CD4-positive, alpha-beta T cell treated with Interleukin-15 for 4 hours (primary cell): ENCODE data around the gene BACH1.

Experiments used
- DNase-seq: peaks from one replicate; pipeline ENCODE4 v3.0.0-alpha.2; 2020; ENCODE audit warnings: low spot score

The BACH1 gene

GRCh38 chr21:29315131-29315749, 16.5 kb downstream of the BACH1 start:
- DNase-seq: no peak

- DNase-seq: no peak
Observed at GRCh38 chr21:29316029-29316742, 17.5 kb downstream of the BACH1 start.

GRCh38 chr21:29316806-29317205, 18.1 kb downstream of the BACH1 start:
- no peak for DNase-seq

- no peak for DNase-seq
Observed at GRCh38 chr21:29318354-29318753, 19.6 kb downstream of the BACH1 start.

- no peak for DNase-seq
Observed at GRCh38 chr21:29320031-29320430, 21.3 kb downstream of the BACH1 start.

- DNase-seq: no peak
Observed at GRCh38 chr21:29321217-29321616, 22.5 kb downstream of the BACH1 start.

GRCh38 chr21:29321932-29322928, 23.5 kb downstream of the BACH1 start:
- DNase-seq: no peak

- no peak for DNase-seq
Observed at GRCh38 chr21:29323189-29323588, 24.5 kb downstream of the BACH1 start.

GRCh38 chr21:29326914-29327554, 28.3 kb downstream of the BACH1 start:
- DNase-seq: no peak

- no peak for DNase-seq
Observed at GRCh38 chr21:29329406-29329805, 30.7 kb downstream of the BACH1 start.

GRCh38 chr21:29330797-29331196, 32.1 kb downstream of the BACH1 start:
- no peak for DNase-seq

GRCh38 chr21:29332461-29333362, 34.0 kb downstream of the BACH1 start:
- DNase-seq: no peak

GRCh38 chr21:29333406-29333805, 34.7 kb downstream of the BACH1 start:
- DNase-seq: no peak

- DNase-seq: no peak
Observed at GRCh38 chr21:29334717-29335428, 36.2 kb downstream of the BACH1 start.

- no peak for DNase-seq
Observed at GRCh38 chr21:29335720-29336119, 37.0 kb downstream of the BACH1 start.

GRCh38 chr21:29338256-29338655, 39.5 kb downstream of the BACH1 start:
- DNase-seq: no peak

GRCh38 chr21:29340228-29340627, 41.5 kb downstream of the BACH1 start:
- no peak for DNase-seq

- no peak for DNase-seq
Observed at GRCh38 chr21:29342363-29342957, 43.7 kb downstream of the BACH1 start.

GRCh38 chr21:29343519-29343918, 44.8 kb downstream of the BACH1 start:
- no peak for DNase-seq

- DNase-seq: no peak
Observed at GRCh38 chr21:29346281-29346680, 47.6 kb downstream of the BACH1 start.
